Astrocyte (in vitro differentiated cells and primary cell): Measurements from ENCODE around the gene AJAP1. TPM values are rescaled to one million over a fixed set of nuclear protein-coding genes. Genes with fewer than 3 reads are reported as not detected.

ENCODE experiments used
- DNase-seq: peaks from one replicate; pipeline ENCODE4 v3.0.0-alpha.2; 2010; ENCODE audit warnings: low read depth
- FAIRE-seq: peaks from 2 replicates; lab custom pipeline; 2011; peaks lifted over from hg19 to GRCh38; lab: Jason Lieb, UNC
- H2AFZ ChIP-seq: 2 replicates; pipeline ENCODE4 v1.6.0; 2012; ENCODE audit warnings: low read depth, low read length, inconsistent platforms
- H3K27ac ChIP-seq: 2 replicates; pipeline ENCODE4 v1.5.1; 2011; ENCODE audit warnings: low read depth, low read length, inconsistent platforms
- H3K27me3 ChIP-seq: 2 replicates; pipeline ENCODE4 v1.6.0; 2011; ENCODE audit warnings: low read length, inconsistent platforms; ENCODE audit not compliant: insufficient read depth
- H3K36me3 ChIP-seq: 2 replicates; pipeline ENCODE4 v1.5.1; 2011; ENCODE audit warnings: low read length, inconsistent platforms; ENCODE audit not compliant: insufficient read depth
- H3K4me1 ChIP-seq: 2 replicates; pipeline ENCODE4 v1.5.1; 2011; ENCODE audit warnings: low read length, inconsistent platforms; ENCODE audit not compliant: insufficient read depth
- H3K4me2 ChIP-seq: 2 replicates; pipeline ENCODE4 v1.6.0; 2012; ENCODE audit warnings: low read length, inconsistent platforms
- H3K4me3 ChIP-seq: 2 replicates; pipeline ENCODE4 v1.5.1; 2011; ENCODE audit warnings: low read depth, mild to moderate bottlenecking, low read length, inconsistent platforms; ENCODE audit not compliant: insufficient read depth
- H3K79me2 ChIP-seq: 2 replicates; pipeline ENCODE4 v1.6.0; 2012; ENCODE audit warnings: mild to moderate bottlenecking, low read length, inconsistent platforms; ENCODE audit not compliant: insufficient read depth
- H3K9ac ChIP-seq: 2 replicates; pipeline ENCODE4 v1.6.0; 2012; ENCODE audit warnings: mild to moderate bottlenecking, low read length, inconsistent platforms
- H3K9me3 ChIP-seq: 2 replicates; pipeline ENCODE4 v1.5.1; 2012; ENCODE audit warnings: low read depth, mild to moderate bottlenecking, low read length, inconsistent platforms; ENCODE audit not compliant: insufficient read depth
- H4K20me1 ChIP-seq: 2 replicates; pipeline ENCODE4 v1.6.0; 2012; ENCODE audit warnings: low read length, inconsistent platforms; ENCODE audit not compliant: insufficient read depth
- H3K27ac Mint-ChIP-seq: one replicate; pipeline ENCODE4 v1.8.0; 2021; ENCODE audit warnings: mild to moderate bottlenecking, mixed read lengths; ENCODE audit not compliant: unreplicated experiment
- H3K27me3 Mint-ChIP-seq: one replicate; pipeline ENCODE4 v1.8.0; 2021; ENCODE audit warnings: low read depth, mixed read lengths; ENCODE audit not compliant: unreplicated experiment
- H3K36me3 Mint-ChIP-seq: one replicate; pipeline ENCODE4 v1.8.0; 2021; ENCODE audit warnings: low read depth, mixed read lengths; ENCODE audit not compliant: unreplicated experiment
- H3K4me1 Mint-ChIP-seq: one replicate; pipeline ENCODE4 v1.8.0; 2021; ENCODE audit warnings: low read depth, mixed read lengths; ENCODE audit not compliant: unreplicated experiment
- H3K4me3 Mint-ChIP-seq: one replicate; pipeline ENCODE4 v1.8.0; 2021; ENCODE audit warnings: mild to moderate bottlenecking, moderate library complexity, mixed read lengths; ENCODE audit not compliant: unreplicated experiment
- H3K9me3 Mint-ChIP-seq: one replicate; pipeline ENCODE4 v1.8.0; 2021; ENCODE audit warnings: mild to moderate bottlenecking, mixed read lengths; ENCODE audit not compliant: unreplicated experiment
- EZH2 ChIP-seq: IDR thresholded peaks from 2 replicates; pipeline ENCODE4 v1.6.1; 2012; ENCODE audit warnings: mild to moderate bottlenecking, low read length, inconsistent platforms; ENCODE audit not compliant: insufficient read depth
- total RNA-seq: library from RNA; stranded (reverse); gene quantifications from 2 replicates; pipeline ENCODE4 v1.2.1, GENCODE V29; 2021
- TF ChIP-seq, protein P1 (sequence below): IDR thresholded peaks from 2 replicates; pipeline ENCODE4 v1.5.1; 2011; ENCODE audit warnings: low read depth, mild to moderate bottlenecking, inconsistent platforms, low read length, moderate library complexity; ENCODE audit not compliant: insufficient read depth

AJAP1 gene
- total RNA-seq, 1 donor from 2014 or later: 0.34 TPM

DNA sequence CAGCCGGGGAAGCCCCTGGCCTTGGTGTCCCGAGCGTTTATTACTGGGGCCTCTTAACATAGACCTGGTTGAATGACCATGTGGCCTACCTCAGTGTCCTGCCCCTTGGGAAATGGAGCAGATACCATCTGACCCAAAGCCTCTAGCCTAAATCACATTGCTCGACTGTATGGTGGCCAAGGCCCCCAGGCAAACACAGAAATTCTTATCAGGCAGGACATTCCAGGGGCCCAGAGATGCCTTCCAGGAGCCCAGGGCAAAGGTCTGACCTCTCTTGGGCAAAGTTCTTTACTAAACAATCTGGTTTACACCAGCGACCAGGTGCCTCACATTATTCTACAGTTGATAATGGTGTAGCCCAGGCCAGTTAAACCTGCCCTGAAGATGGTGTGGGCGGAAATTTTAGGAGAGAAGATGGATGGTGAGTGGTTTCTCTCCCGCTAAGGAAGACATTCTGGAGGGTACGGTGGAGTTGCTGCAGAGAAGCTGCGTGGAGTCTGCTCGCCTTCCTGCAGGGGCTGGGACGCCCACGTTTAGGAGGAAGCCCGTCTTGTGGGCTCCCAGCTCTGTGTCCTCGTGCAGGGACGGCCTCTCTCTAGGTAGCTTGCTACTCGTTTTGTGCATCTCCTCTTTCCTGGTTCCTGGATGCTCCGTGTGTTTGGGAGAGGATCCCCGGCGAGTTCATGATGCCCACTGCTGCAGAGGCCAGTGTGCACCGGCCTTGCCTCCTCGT is 21.2 kb downstream of the AJAP1 start:
- Histone ChIP-seq H3K4me3 (no peak overlapping the region), H3K4me2 (no peak overlapping the region), H3K9ac (no peak overlapping the region), H3K27ac (no peak overlapping the region), H3K36me3 (no peaks in the 10 kb centered on the region), H3K9me3 (peaks cover 3% of the 10 kb centered on the region), H3K4me1 (no peaks in the 10 kb centered on the region), H2AFZ (no peak overlapping the region), H4K20me1 (no peaks in the 10 kb centered on the region), H3K27me3 (no peaks in the 10 kb centered on the region), H3K79me2 (no peaks in the 10 kb centered on the region)
- FAIRE-seq (no peak), DNase-seq (no peak)
- H3K4me3 Mint-ChIP-seq: no peak overlapping the region
- H3K9me3 Mint-ChIP-seq: peaks cover 14% of the 10 kb centered on the region
- TF ChIP-seq EZH2: no peak
- peaks cover 2% of the 10 kb centered on the region for H3K36me3 Mint-ChIP-seq
- H3K27ac Mint-ChIP-seq: no peak overlapping the region
- peaks cover 14% of the 10 kb centered on the region for H3K27me3 Mint-ChIP-seq
- H3K4me1 Mint-ChIP-seq: peaks cover 3% of the 10 kb centered on the region

DNA sequence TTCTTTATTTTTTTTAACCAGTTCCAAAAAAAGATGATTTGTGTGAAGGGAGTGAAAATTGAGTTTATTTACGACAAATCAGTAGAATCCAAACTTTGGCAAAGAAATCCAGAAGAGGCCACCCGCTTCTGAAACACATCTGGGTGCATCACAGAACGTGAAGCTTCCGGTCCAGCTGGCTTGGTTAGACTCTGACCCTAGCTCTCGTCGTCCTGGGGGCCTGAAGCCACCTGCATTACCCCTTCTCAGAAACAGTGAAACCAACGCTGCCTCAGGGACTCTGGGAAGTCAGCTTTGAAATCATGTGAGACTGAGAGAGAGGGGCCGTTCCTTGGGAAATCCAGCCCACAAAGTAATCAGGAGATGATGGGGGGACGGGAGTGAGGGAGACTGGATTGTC is 21.8 kb downstream of the AJAP1 start:
- H4K20me1 ChIP-seq: no peaks in the 10 kb centered on the region
- no peak overlapping the region for H3K27ac ChIP-seq
- H3K4me3 Mint-ChIP-seq: no peak overlapping the region
- no peak overlapping the region for H3K4me3 ChIP-seq
- DNase-seq: no peak
- H3K27ac Mint-ChIP-seq: no peak overlapping the region
- peaks cover 14% of the 10 kb centered on the region for H3K9me3 Mint-ChIP-seq
- H3K4me1 Mint-ChIP-seq: peaks cover 3% of the 10 kb centered on the region
- H3K79me2 ChIP-seq: no peaks in the 10 kb centered on the region
- FAIRE-seq: no peak
- no peak overlapping the region for H3K9ac ChIP-seq
- no peaks in the 10 kb centered on the region for H3K27me3 ChIP-seq
- H3K36me3 ChIP-seq: no peaks in the 10 kb centered on the region
- peaks cover 10% of the 10 kb centered on the region for H3K27me3 Mint-ChIP-seq
- no peak overlapping the region for H3K4me2 ChIP-seq
- peaks cover 2% of the 10 kb centered on the region for H3K36me3 Mint-ChIP-seq
- H3K9me3 ChIP-seq: peaks cover 3% of the 10 kb centered on the region
- H2AFZ ChIP-seq: no peak overlapping the region
- TF ChIP-seq, protein P1, sequence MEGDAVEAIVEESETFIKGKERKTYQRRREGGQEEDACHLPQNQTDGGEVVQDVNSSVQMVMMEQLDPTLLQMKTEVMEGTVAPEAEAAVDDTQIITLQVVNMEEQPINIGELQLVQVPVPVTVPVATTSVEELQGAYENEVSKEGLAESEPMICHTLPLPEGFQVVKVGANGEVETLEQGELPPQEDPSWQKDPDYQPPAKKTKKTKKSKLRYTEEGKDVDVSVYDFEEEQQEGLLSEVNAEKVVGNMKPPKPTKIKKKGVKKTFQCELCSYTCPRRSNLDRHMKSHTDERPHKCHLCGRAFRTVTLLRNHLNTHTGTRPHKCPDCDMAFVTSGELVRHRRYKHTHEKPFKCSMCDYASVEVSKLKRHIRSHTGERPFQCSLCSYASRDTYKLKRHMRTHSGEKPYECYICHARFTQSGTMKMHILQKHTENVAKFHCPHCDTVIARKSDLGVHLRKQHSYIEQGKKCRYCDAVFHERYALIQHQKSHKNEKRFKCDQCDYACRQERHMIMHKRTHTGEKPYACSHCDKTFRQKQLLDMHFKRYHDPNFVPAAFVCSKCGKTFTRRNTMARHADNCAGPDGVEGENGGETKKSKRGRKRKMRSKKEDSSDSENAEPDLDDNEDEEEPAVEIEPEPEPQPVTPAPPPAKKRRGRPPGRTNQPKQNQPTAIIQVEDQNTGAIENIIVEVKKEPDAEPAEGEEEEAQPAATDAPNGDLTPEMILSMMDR: no peak
- no peak for TF ChIP-seq EZH2
- no peaks in the 10 kb centered on the region for H3K4me1 ChIP-seq

DNA sequence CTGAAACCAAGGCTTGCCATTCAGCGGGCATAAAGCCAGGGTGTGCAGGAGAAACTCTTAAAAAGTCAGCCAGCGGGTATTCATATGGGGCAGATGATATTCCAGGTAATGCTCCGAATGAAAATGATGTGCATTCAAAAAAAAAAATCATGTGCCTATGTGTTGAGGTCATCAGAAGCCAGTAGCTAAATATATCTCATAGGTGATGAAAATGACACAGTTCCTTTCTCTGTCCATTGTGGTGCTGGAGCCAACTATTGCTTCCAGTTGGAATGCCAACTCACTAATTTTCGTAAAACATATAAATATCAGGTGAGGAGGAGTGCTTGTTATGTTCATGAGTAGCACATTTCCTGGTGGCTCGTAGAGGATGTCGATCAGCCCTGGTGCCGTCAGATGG is 23.2 kb downstream of the AJAP1 start:
- H3K27ac Mint-ChIP-seq: no peak overlapping the region
- Histone ChIP-seq H3K36me3 (no peaks in the 10 kb centered on the region), H3K9me3 (peaks cover 3% of the 10 kb centered on the region), H3K27ac (no peak overlapping the region), H4K20me1 (no peaks in the 10 kb centered on the region), H3K9ac (no peak overlapping the region), H3K27me3 (no peaks in the 10 kb centered on the region), H3K4me2 (no peak overlapping the region), H3K4me1 (no peaks in the 10 kb centered on the region), H2AFZ (no peak overlapping the region), H3K4me3 (no peak overlapping the region), H3K79me2 (no peaks in the 10 kb centered on the region)
- no peak overlapping the region for H3K4me3 Mint-ChIP-seq
- DNase-seq (no peak), FAIRE-seq (no peak)
- peaks cover 3% of the 10 kb centered on the region for H3K4me1 Mint-ChIP-seq
- H3K27me3 Mint-ChIP-seq: peaks cover 15% of the 10 kb centered on the region
- peaks cover 2% of the 10 kb centered on the region for H3K36me3 Mint-ChIP-seq
- peaks cover 14% of the 10 kb centered on the region for H3K9me3 Mint-ChIP-seq
- TF ChIP-seq EZH2: no peak
- TF ChIP-seq, protein P1: no peak
